ENCODE data around the gene KLRC4.

- TF ChIP-seq POLR2AphosphoS5 (IDR thresholded peaks at IDR 0.05; ENCODE audit: low read depth, low read length) (no peak), SIN3A (IDR thresholded peaks at IDR 0.05; ENCODE audit: borderline replicate concordance, insufficient read depth, low read length) (no peak), TAF1 (IDR thresholded peaks at IDR 0.05; ENCODE audit: borderline replicate concordance, insufficient read depth, low read length) (no peak), REST (IDR thresholded peaks at IDR 0.05; ENCODE audit: insufficient read depth in 1 of 2, low read depth in 2 of 2, low read length in 2 of 2) (no peak), FOXP2 (optimal IDR thresholded peaks at IDR 0.05; ENCODE audit: borderline replicate concordance, extremely low read depth, extremely low read length, insufficient read depth) (no peak)
Measured at GRCh38 chr12:10454531-10454930, 45.0 kb upstream of the KLRC4 start.

All from PFSK-1 (cell line).